ENCODE results near the gene HEXD.

DNA sequence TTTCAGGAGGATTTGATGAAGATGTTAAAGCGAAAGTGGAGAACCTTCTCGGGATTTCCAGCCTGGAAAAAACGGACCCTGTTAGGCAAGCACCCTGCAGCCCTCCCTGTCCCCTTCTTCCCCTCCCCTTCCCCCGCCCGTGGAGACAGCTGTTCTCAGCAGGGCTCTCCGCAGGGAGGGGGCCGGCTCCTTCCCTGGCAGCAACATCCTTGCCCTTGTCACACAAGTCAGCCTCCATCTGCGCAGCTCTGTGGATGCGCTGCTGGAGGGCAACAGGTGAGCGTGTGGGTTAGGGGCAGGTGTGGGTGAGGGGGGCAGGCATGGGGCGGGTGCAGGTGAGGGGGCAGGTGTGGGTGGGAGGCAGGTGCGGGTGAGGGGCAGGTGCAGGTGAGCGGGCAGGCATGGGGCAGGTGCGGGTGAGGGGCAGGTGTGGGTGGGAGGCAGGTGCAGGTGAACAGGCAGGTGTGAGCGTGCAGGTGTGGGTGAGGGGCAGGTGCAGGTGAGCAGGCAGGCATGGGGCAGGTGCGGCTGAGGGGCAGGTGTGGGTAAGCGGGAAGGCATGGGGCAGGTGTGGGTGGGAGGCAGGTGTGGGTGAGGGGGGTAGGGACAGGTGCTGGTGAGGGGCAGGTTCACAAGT is 23.0 kb downstream of the HEXD start:
- no peak for TF ChIP-seq ZBTB7A (tag by site-specific recombination; IDR thresholded peaks at IDR 0.05; ENCODE audit: low read depth)
- TF ChIP-seq SETDB1 (IDR thresholded peaks at IDR 0.05; ENCODE audit: insufficient read length, low read length), result no peak
- TF ChIP-seq, protein P1, sequence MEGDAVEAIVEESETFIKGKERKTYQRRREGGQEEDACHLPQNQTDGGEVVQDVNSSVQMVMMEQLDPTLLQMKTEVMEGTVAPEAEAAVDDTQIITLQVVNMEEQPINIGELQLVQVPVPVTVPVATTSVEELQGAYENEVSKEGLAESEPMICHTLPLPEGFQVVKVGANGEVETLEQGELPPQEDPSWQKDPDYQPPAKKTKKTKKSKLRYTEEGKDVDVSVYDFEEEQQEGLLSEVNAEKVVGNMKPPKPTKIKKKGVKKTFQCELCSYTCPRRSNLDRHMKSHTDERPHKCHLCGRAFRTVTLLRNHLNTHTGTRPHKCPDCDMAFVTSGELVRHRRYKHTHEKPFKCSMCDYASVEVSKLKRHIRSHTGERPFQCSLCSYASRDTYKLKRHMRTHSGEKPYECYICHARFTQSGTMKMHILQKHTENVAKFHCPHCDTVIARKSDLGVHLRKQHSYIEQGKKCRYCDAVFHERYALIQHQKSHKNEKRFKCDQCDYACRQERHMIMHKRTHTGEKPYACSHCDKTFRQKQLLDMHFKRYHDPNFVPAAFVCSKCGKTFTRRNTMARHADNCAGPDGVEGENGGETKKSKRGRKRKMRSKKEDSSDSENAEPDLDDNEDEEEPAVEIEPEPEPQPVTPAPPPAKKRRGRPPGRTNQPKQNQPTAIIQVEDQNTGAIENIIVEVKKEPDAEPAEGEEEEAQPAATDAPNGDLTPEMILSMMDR (tag by site-specific recombination; IDR thresholded peaks at IDR 0.05), result no peak
- TF ChIP-seq KLF9 (tag by site-specific recombination; IDR thresholded peaks at IDR 0.05; ENCODE audit: low read depth), result no peak
- TF ChIP-seq GLIS1 (tag by site-specific recombination; IDR thresholded peaks at IDR 0.05), result no peak
- no peak for TF ChIP-seq ZNF112 (tag by site-specific recombination; IDR thresholded peaks at IDR 0.05)
- no peak for TF ChIP-seq ZNF791 (tag by site-specific recombination; IDR thresholded peaks at IDR 0.05)
- no peak for TF ChIP-seq ZFHX2 (tag by site-specific recombination; conservative IDR thresholded peaks at IDR 0.05)
- TF ChIP-seq, protein P2, sequence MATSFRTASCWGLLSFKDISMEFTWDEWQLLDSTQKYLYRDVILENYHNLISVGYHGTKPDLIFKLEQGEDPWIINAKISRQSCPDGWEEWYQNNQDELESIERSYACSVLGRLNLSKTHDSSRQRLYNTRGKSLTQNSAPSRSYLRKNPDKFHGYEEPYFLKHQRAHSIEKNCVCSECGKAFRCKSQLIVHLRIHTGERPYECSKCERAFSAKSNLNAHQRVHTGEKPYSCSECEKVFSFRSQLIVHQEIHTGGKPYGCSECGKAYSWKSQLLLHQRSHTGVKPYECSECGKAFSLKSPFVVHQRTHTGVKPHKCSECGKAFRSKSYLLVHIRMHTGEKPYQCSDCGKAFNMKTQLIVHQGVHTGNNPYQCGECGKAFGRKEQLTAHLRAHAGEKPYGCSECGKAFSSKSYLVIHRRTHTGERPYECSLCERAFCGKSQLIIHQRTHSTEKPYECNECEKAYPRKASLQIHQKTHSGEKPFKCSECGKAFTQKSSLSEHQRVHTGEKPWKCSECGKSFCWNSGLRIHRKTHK (tag by site-specific recombination; IDR thresholded peaks at IDR 0.05), result no peak
- no peak for TF ChIP-seq YY1 (tag by site-specific recombination; IDR thresholded peaks at IDR 0.05)
- TF ChIP-seq PATZ1 (tag by site-specific recombination; IDR thresholded peaks at IDR 0.05), result no peak
